AG09319 (cell line): ENCODE data around the gene ACP5.

Experiments used
- DNase-seq: peaks from one replicate; pipeline ENCODE4 v3.0.0-alpha.2; 2010; ENCODE audit warnings: low read depth; ENCODE audit errors: extremely low read depth
- TF ChIP-seq, protein P1 (sequence below): IDR thresholded peaks from 2 replicates; pipeline ENCODE4 v1.5.1; 2011; ENCODE audit warnings: low read depth, mild to moderate bottlenecking, inconsistent platforms, low read length, moderate library complexity

Gene ACP5

DNA sequence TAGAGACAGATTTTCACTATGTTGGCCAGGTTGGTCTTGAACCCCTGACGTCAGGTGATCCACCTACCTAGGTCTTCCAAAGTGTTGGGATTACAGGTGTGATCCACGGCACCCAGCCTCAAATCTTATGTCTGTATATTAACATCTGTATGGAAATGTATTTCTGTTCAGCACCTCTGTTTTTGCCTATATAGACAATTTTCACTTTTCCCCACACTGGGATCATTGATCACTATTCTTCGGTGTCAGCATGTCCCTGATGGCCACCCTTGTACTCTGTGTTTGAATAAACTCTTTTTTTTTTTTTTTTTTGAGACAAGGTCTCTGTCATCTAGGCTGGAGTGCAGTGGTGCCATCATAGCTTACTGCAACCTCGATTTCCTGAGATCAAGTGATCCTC, 16.6 kb upstream of the ACP5 start:
- TF ChIP-seq, protein P1, sequence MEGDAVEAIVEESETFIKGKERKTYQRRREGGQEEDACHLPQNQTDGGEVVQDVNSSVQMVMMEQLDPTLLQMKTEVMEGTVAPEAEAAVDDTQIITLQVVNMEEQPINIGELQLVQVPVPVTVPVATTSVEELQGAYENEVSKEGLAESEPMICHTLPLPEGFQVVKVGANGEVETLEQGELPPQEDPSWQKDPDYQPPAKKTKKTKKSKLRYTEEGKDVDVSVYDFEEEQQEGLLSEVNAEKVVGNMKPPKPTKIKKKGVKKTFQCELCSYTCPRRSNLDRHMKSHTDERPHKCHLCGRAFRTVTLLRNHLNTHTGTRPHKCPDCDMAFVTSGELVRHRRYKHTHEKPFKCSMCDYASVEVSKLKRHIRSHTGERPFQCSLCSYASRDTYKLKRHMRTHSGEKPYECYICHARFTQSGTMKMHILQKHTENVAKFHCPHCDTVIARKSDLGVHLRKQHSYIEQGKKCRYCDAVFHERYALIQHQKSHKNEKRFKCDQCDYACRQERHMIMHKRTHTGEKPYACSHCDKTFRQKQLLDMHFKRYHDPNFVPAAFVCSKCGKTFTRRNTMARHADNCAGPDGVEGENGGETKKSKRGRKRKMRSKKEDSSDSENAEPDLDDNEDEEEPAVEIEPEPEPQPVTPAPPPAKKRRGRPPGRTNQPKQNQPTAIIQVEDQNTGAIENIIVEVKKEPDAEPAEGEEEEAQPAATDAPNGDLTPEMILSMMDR: no peak
- no peak for DNase-seq

DNA sequence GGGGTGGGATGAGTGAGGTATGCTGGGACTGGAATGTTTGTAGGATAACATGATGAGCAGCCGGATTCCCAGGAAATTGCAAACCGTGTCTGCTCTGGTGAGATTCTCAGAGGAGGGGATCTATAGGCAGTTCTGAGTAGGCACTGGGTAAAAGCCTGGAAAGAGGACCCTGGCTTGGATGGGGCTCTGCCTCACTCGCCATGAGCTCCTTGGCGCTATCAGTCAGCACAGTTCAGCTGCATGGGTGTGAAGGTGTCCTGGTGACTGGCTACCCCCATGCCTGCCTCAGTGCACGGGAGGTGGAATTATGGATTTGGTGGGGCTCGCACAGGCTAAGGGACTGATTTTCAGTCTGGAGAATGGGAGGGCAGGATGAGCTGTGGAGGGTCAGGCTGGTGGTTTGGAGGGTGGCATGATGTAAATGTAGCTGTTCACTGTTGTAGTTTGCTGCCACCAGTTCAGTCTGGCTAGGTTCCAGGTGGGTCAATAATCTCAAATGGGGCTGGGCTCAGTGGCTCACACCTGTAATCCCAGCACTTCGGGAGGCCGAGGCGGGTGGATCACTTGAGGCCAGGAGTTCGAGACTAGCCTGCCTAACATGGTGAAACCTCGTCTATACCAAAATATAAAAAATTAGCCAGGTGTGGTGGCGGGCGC, 10.7 kb upstream of the ACP5 start:
- no peak for DNase-seq
- TF ChIP-seq, protein P1: no peak

GRCh38 chr19:11587302-11587974, 10.0 kb upstream of the ACP5 start:
- peak; percentile 32 for DNase-seq
- TF ChIP-seq, protein P1: peak; percentile 92

DNA sequence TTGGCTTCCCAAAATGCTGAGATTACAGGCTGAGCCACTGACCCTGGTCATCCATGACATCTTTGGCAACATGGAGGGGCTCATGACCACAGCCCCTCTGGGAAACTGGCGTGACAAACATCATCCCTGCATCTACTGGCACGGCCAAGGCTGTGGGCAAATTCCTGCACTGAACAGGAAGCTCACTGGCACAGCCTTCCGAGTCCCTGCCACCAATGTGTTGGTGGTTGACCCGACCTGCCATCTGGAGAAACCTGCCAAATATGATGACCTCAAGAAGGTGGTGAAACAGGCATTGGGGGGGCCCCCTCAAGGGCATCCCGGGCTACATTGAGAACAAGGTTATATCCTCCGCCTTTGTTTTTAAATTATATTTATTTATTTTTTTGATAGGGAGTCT, 8.9 kb upstream of the ACP5 start:
- no peak for DNase-seq
- TF ChIP-seq, protein P1: no peak

DNA sequence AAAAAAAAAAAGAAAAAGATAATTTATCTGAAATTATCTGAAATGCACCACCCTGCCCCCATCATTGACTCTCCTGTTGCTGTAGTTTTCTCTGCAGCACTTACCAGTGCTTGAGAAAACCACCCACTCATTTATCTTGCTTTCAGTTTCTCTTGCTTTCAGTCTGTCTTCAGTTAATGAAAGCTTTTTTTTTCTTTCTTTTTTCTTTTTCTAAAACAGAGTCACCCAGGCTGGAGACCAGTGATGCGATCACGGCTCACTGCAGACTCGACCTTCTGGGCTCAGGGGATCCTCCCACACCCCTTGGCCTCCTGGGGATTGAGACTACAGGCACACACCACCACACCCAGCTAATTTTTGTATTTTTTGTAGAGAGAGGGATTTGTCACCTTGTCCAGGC, 4.3 kb upstream of the ACP5 start:
- TF ChIP-seq, protein P1: no peak
- DNase-seq: no peak

GRCh38 chr19:11580116-11580515, 2.7 kb upstream of the ACP5 start:
- TF ChIP-seq, protein P1: no peak
- no peak for DNase-seq
